Measurements from ENCODE around the gene FAU.
A peak's percentile ranks its signal among the peaks of the same experiment; 100 is the strongest.

DNA sequence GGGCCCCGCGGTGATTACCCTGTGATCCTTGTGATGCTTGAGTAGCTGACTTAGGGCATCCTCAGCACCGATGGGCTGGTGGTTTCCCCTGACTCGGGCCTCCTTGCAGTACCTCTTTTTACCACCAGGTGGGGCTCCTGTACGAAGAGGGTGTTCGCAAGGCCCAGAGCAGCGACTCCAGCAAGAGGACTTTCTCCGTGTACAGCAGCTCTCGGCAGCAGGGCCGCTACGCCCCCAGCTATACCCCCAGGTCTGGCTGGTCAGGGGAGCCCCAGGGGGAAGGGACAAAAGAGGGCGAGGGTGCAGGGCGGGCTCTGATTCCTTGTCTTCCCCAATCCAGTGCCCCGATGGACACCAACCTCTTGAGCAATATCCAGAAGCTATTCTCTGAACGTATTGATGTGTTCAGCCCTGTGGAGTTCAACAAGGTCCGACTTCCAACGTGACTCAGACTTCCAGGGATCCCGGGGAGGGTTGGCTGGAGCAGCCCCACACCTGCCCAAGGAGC is 11.5 kb downstream of the FAU start:
- TF ChIP-seq CTCF (IDR thresholded peaks at IDR 0.05 in 8 of 11, conservative IDR thresholded peaks at IDR 0.05 in 3 of 11), result peak; percentile 97 to 100 (median 99)
- no peak for TF ChIP-seq POLR2A (IDR thresholded peaks at IDR 0.05)
- TF ChIP-seq POLR2AphosphoS5 (IDR thresholded peaks at IDR 0.05), result peak; percentile 46 to 61 (median 49)

Data from spleen (tissue), 7 donors.